HepG2 (cell line): ENCODE results near the gene GPC6.

Experiments
- CHD4 ChIP-seq: fragments of 200-600 bp; sonication (generic); IDR thresholded peaks from 2 replicates; pipeline ENCODE4 v1.7.0; 2017; ENCODE audit warnings: mild to moderate bottlenecking, low read length, borderline replicate concordance
- HCFC1 ChIP-seq: fragments of 150-350 bp; IDR thresholded peaks from 2 replicates; pipeline ENCODE4 v1.6.1; 2014; ENCODE audit warnings: low read depth, low read length
- ZNF121 ChIP-seq: sonication (generic); formaldehyde crosslinking; IDR thresholded peaks from 2 replicates; pipeline ENCODE4 v1.5.0; 2020; ENCODE audit warnings: mild to moderate bottlenecking, missing genetic modification reagents
- TF ChIP-seq, protein P1 (sequence below): sonication (generic); formaldehyde crosslinking; IDR thresholded peaks from 2 replicates; pipeline ENCODE4 v1.5.1; 2020; ENCODE audit warnings: mild to moderate bottlenecking, missing genetic modification reagents, moderate library complexity

DNA sequence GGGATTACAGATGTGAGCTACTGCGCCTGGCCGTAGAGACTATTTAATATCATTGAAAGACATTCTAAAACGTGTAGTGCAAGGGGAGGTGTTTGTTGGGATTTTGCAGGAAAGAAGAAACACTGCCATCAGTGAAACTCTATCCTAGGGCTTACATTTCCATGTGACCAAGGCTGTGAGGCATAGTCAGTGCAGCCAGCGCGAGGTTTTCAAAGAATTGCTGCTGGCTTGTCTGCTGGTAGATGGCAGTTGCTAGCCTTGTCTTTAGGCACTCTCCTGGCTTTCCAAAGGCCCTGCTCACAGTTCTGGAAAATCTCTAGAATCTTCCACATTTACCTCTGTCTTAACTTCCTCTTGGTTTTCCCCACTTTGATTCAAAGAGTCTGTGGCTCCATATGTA, 77.5 kb downstream of the GPC6 start:
- TF ChIP-seq CHD4 (no peak), HCFC1 (no peak), ZNF121 (CRISPR knock-in tag) (no peak)
- TF ChIP-seq, protein P1, sequence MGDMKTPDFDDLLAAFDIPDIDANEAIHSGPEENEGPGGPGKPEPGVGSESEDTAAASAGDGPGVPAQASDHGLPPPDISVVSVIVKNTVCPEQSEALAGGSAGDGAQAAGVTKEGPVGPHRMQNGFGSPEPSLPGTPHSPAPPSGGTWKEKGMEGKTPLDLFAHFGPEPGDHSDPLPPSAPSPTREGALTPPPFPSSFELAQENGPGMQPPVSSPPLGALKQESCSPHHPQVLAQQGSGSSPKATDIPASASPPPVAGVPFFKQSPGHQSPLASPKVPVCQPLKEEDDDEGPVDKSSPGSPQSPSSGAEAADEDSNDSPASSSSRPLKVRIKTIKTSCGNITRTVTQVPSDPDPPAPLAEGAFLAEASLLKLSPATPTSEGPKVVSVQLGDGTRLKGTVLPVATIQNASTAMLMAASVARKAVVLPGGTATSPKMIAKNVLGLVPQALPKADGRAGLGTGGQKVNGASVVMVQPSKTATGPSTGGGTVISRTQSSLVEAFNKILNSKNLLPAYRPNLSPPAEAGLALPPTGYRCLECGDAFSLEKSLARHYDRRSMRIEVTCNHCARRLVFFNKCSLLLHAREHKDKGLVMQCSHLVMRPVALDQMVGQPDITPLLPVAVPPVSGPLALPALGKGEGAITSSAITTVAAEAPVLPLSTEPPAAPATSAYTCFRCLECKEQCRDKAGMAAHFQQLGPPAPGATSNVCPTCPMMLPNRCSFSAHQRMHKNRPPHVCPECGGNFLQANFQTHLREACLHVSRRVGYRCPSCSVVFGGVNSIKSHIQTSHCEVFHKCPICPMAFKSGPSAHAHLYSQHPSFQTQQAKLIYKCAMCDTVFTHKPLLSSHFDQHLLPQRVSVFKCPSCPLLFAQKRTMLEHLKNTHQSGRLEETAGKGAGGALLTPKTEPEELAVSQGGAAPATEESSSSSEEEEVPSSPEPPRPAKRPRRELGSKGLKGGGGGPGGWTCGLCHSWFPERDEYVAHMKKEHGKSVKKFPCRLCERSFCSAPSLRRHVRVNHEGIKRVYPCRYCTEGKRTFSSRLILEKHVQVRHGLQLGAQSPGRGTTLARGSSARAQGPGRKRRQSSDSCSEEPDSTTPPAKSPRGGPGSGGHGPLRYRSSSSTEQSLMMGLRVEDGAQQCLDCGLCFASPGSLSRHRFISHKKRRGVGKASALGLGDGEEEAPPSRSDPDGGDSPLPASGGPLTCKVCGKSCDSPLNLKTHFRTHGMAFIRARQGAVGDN (CRISPR knock-in tag), result no peak
